HepG2 (cell line): ENCODE measurements around the gene UBASH3A. TPM values are rescaled to one million over a fixed set of nuclear protein-coding genes. Genes with fewer than 3 reads are reported as not detected.

Experiments
- ATAC-seq: fragments of 200-7000 bp; cut with Tn5 transposase; 3 replicates; pipeline ENCODE4 v1.9.1; 2020; ENCODE audit warnings: mild to moderate bottlenecking, moderate library complexity
- BruUV-seq: library from RNA; stranded (reverse); fragments of 400-500 nt; replicated peaks from 2 replicates; lab custom pipeline; 2021; lab: Mats Ljungman, UMichigan
- CTCF ChIA-PET: fragments of 300-600 bp; formaldehyde crosslinking; extraction: SDS; loops from one replicate; lab custom pipeline; 2021; ENCODE audit warnings: low total read pairs, inconsistent platforms, low intra/inter-chr PET ratio; lab: Yijun Ruan, JAX
- POLR2A ChIA-PET: fragments of 350-600 bp; sonication (Branson Sonifier 250); formaldehyde crosslinking; loops from one replicate; lab custom pipeline; 2020; ENCODE audit warnings: antibody characterized with exemption, inconsistent platforms; lab: Yijun Ruan, JAX
- DNase-seq: peaks from one replicate; pipeline ENCODE4 v3.0.0-alpha.2; 2015; ENCODE audit warnings: low spot score
- FAIRE-seq: peaks from 3 replicates; lab custom pipeline; 2011; peaks lifted over from hg19 to GRCh38; lab: Jason Lieb, UNC
- H2AFZ ChIP-seq: one replicate; pipeline ENCODE4 v1.6.1; 2011; ENCODE audit warnings: low read length, inconsistent platforms
- H3K27ac ChIP-seq: fragments of 300-600 bp; 3 replicates; pipeline ENCODE4 v1.8.0; 2011; ENCODE audit warnings: mixed run types, mild to moderate bottlenecking, mixed read lengths, low read length, inconsistent platforms; ENCODE audit not compliant: insufficient read depth; ENCODE audit errors: extremely low read length
- H3K27me3 ChIP-seq, 2 experiments: fragments of 200-600 bp in 1 of 2; 2 replicates in 1 of 2; 3 replicates in 1 of 2; pipeline versions ENCODE4 v1.6.0 to v1.8.0; 2011; ENCODE audit warnings: low read length in 2 of 2, mild to moderate bottlenecking in 2 of 2, moderate library complexity in 2 of 2, inconsistent platforms in 1 of 2; ENCODE audit not compliant: insufficient read depth in 2 of 2, control insufficient read depth in 1 of 2
- H3K36me3 ChIP-seq, 2 experiments: fragments of 200-600 bp in 1 of 2; replicated peaks in 1 of 2; 2 replicates in 1 of 2; 3 replicates in 1 of 2; pipeline versions ENCODE4 v1.5.1 to v1.8.0; 2011; ENCODE audit warnings: low read length in 2 of 2, inconsistent platforms in 1 of 2; ENCODE audit not compliant: insufficient read depth in 2 of 2, control insufficient read depth in 1 of 2
- H3K4me1 ChIP-seq: 2 replicates; pipeline ENCODE4 v1.5.1; 2012; ENCODE audit warnings: low read length, inconsistent platforms; ENCODE audit not compliant: insufficient read depth
- H3K4me2 ChIP-seq: 2 replicates; pipeline ENCODE4 v1.6.0; 2011; ENCODE audit warnings: low read depth, low read length, inconsistent platforms
- H3K4me3 ChIP-seq, 3 experiments: fragments of 200-600 bp in 1 of 3; sonication (generic), shearing (Covaris generic) in 1 of 3; replicated peaks in 1 of 3; 2 replicates each; pipeline ENCODE4 v1.5.1; 2011 to 2016; ENCODE audit warnings: low read length in 3 of 3, inconsistent platforms in 2 of 3, low read depth in 2 of 3, mild to moderate bottlenecking in 2 of 3, control low read depth in 1 of 3, mixed read lengths in 1 of 3; ENCODE audit not compliant: insufficient read depth in 1 of 3
- H3K79me2 ChIP-seq: one replicate; pipeline ENCODE4 v1.6.1; 2011; ENCODE audit warnings: low read length, inconsistent platforms; ENCODE audit not compliant: insufficient read depth
- H3K9ac ChIP-seq: 2 replicates; pipeline ENCODE4 v1.6.0; 2011; ENCODE audit warnings: mild to moderate bottlenecking, low read depth, low read length, inconsistent platforms; ENCODE audit not compliant: insufficient read depth
- H3K9me3 ChIP-seq: 2 replicates; pipeline ENCODE4 v1.5.1; 2012; ENCODE audit warnings: mild to moderate bottlenecking, low read length
- H4K20me1 ChIP-seq: 2 replicates; pipeline ENCODE4 v1.6.0; 2011; ENCODE audit warnings: inconsistent platforms, mild to moderate bottlenecking, low read length, moderate library complexity; ENCODE audit not compliant: insufficient read depth
- ELK4 ChIP-seq: sonication (generic); formaldehyde crosslinking; IDR thresholded peaks from 2 replicates; pipeline ENCODE4 v1.9.0; 2021; ENCODE audit warnings: missing genetic modification reagents, borderline replicate concordance
- SMAD9 ChIP-seq: sonication (generic); formaldehyde crosslinking; IDR thresholded peaks from 2 replicates; pipeline ENCODE4 v1.5.1; 2020; ENCODE audit warnings: mild to moderate bottlenecking, missing genetic modification reagents
- TFE3 ChIP-seq: IDR thresholded peaks from 2 replicates; pipeline ENCODE4 v1.6.1; 2016
- ZFP36L2 ChIP-seq: sonication (generic); formaldehyde crosslinking; IDR thresholded peaks from 2 replicates; pipeline ENCODE4 v1.4.0; 2020; ENCODE audit warnings: missing genetic modification reagents
- ZNF205 ChIP-seq: IDR thresholded peaks from 2 replicates; pipeline ENCODE4 v1.6.1; 2018; ENCODE audit warnings: missing biosample characterization, missing genetic modification reagents
- ZNF503 ChIP-seq: sonication (generic); formaldehyde crosslinking; IDR thresholded peaks from 2 replicates; pipeline ENCODE4 v1.4.0; 2020; ENCODE audit warnings: missing genetic modification reagents
- ZNF747 ChIP-seq: sonication (generic); formaldehyde crosslinking; IDR thresholded peaks from 2 replicates; pipeline ENCODE4 v1.8.1; 2023; ENCODE audit warnings: missing genetic modification reagents, mild to moderate bottlenecking, borderline replicate concordance
- ZNF788 ChIP-seq: sonication (generic); formaldehyde crosslinking; IDR thresholded peaks from 2 replicates; pipeline ENCODE4 v1.5.0; 2020; ENCODE audit warnings: mild to moderate bottlenecking, missing genetic modification reagents, borderline replicate concordance
- WGBS: methylation state at CpG from one replicate; pipeline ENCODE4 v1.1.6; 2017; ENCODE audit warnings: low lambda C conversion rate; 5-methylcytosine and 5-hydroxymethylcytosine counted together
- in situ Hi-C: cut with HindIII; loops from 2 replicates; pipeline ENCODE4 v1.10.0; 2017; ENCODE audit warnings: low pct_unique_long_range_greater_than_20kb; ENCODE audit not compliant: extremely low pct_ligation_motif_present
- intact Hi-C: fragments of 100-400 bp; cut with micrococcal nuclease; formaldehyde crosslinking; loops from one replicate; pipeline ENCODE4 v1.10.0; 2022; ENCODE audit not compliant: unreplicated experiment
- polyA plus RNA-seq, 8 experiments: library from polyadenylated mRNA; depleted of rRNA in 3 of 8; stranded (reverse) in 7 of 8; unstranded in 1 of 8; fragments of >200 nt; fragmentation: Illumina TruSeq in 4 of 8; extraction: Trizol in 4 of 8; gene quantifications; 2 replicates each; pipeline versions ENCODE4 v1.2.1 to v1.2.3, GENCODE V29; 2011 to 2016; ENCODE audit warnings: low read depth in 4 of 8, missing spikeins in 1 of 8, mixed read lengths in 1 of 8; ENCODE audit not compliant: insufficient read depth in 1 of 8
- total RNA-seq, 5 experiments: library from RNA; depleted of rRNA; stranded (reverse); fragments of >200 nt; fragmentation: Illumina TruSeq; extraction: Trizol; gene quantifications; 2 replicates each; pipeline ENCODE4 v1.2.3, GENCODE V29; 2016; ENCODE audit warnings: low read depth in 1 of 5

The UBASH3A gene
- total and polyA plus RNA-seq, 2 of the 13 experiments (the other 11 are each of a cell fraction or from before 2014, with no cell fraction given): not detected

GRCh38 chr21:42417533-42417932 is 13.8 kb downstream of the UBASH3A start:
- Histone ChIP-seq H2AFZ (no peak overlapping the region), H3K79me2 (no peaks in the 10 kb centered on the region), H3K9ac (no peak overlapping the region), H3K4me1 (peaks cover 19% of the 10 kb centered on the region), H3K4me3 (no peak overlapping the region), H3K27ac (no peak overlapping the region), H3K36me3 (no peaks in the 10 kb centered on the region), H3K4me2 (no peak overlapping the region), H4K20me1 (no peaks in the 10 kb centered on the region), H3K27me3 (peaks cover 0 to 2% of the 10 kb centered on the region in 2 experiments; a peak in 1 of 5 replicates), H3K9me3 (no peaks in the 10 kb centered on the region)
- intact Hi-C loops: no loop called here
- TF ChIP-seq ZNF503 (CRISPR knock-in tag) (no peak), TFE3 (CRISPR knock-in tag) (no peak), ZNF205 (CRISPR knock-in tag) (no peak), ELK4 (no peak), ZNF747 (CRISPR knock-in tag) (no peak), SMAD9 (CRISPR knock-in tag) (no peak), ZNF788 (CRISPR knock-in tag) (no peak), ZFP36L2 (CRISPR knock-in tag) (no peak)
- ATAC-seq: no peak
- BruUV-seq: no TSS peak
- ChIA-PET POLR2A (no interaction called here), CTCF (no interaction called here)
- no peak for FAIRE-seq
- in situ Hi-C loops: no loop called here
- WGBS: 66% methylated on average over 6 of the region's 6 CpGs
- no peak for DNase-seq
